GM03348 (cell line): ENCODE measurements around the gene CDH4.

Experiments
- DNase-seq: peaks from one replicate; pipeline ENCODE4 v3.0.0; 2012; ENCODE audit warnings: low spot score

Gene CDH4

GRCh38 chr20:61671559-61671958 is 419.5 kb downstream of the CDH4 start:
- DNase-seq, result no peak

DNA sequence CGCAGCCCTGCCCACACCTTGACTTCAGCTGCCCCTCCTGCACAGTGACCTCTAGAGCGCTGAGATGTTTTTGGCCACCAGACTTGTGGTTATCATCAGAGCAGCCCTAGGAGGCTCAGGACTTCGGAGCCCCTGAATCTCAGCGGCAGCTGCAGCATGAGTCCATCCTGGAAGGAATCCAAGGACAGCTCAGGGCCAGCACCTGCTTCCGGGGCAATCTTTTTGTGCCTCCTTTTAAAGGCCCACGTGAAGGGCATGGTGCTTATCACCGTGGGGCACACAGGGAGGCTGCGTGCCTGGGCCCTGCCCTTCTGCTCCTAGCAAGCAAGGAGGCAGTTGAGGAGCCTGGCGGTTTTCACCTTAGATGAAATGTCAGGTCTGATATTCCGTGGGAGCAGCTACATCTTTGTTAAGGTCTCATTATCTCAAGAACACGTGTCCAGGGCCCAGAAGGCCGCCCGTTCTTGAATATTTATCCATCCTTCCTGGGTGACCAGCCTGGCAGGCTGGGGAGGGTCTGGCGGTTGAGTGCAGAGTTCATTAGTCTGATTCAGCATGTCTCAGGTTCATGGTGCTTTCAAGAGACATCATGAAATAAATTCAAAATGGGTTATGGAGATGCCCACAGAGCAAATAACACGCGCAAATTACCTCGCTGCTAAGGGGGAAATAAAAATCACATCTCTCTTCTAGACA is 421.2 kb downstream of the CDH4 start:
- no peak for DNase-seq

DNA sequence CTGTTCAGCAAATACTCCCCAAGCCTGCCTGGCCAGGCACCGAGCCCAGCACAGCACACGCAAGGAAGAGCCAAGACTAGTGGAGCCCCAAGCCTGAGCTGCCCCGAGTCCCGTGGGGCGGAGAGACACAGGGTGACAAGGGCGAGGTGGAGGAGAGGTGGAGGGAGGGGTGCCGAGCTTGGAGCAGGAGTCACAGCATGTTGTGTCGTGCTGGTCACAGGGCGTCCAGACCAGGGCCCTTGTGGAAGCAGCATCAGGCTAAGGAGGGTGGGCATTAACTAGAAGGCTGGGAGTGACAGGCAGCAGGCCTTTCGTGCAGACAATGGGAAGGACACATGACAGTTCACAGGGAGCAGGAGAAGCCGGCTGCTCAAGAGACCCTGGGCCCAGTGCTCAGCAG is 422.1 kb downstream of the CDH4 start:
- no peak for DNase-seq

GRCh38 chr20:61674688-61675087 is 422.6 kb downstream of the CDH4 start:
- DNase-seq, result no peak

GRCh38 chr20:61677928-61678327 is 425.9 kb downstream of the CDH4 start:
- DNase-seq, result no peak

- DNase-seq, result no peak
Observed at GRCh38 chr20:61678437-61678836, 426.4 kb downstream of the CDH4 start.

GRCh38 chr20:61679473-61679872 is 427.4 kb downstream of the CDH4 start:
- DNase-seq, result no peak

GRCh38 chr20:61680096-61680495 is 428.0 kb downstream of the CDH4 start:
- no peak for DNase-seq

- DNase-seq, result no peak
Observed at GRCh38 chr20:61682114-61682995, 430.3 kb downstream of the CDH4 start.

DNA sequence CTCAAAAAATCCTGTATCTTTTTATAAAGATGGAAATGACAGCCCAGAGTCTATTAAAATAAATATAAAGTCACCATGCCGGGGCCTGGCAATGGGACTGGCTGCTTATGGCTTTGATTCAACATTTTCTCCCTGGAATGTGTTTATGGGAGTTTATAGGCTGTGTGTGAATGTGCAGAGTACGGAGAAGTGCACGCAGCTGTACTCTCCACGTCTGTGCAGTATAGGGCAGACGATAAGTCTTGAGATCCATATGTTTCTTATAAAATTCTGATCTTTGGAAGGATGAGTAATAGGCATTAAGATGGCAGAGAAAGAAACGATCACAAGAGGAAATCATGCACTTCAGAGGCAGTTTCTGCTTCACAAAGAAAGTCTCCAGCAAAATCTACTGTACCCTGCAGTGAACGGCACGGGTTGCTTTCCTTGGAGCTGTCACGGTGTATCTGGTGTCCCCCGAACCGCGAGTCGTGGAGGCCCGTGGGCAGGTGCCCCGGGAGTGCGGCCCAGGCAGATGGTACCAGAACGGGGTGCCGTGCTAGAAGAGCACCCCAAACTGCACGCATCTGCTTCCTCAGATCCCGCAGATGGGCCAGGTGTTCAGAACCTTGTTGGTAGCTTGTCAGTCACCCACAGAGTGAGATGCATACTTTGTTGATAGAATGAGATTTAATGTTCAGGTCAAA is 431.1 kb downstream of the CDH4 start:
- DNase-seq, result peak; percentile 56

GRCh38 chr20:61683721-61684120 is 431.7 kb downstream of the CDH4 start:
- DNase-seq, result peak; percentile 32

GRCh38 chr20:61684136-61684535 is 432.1 kb downstream of the CDH4 start:
- no peak for DNase-seq

DNA sequence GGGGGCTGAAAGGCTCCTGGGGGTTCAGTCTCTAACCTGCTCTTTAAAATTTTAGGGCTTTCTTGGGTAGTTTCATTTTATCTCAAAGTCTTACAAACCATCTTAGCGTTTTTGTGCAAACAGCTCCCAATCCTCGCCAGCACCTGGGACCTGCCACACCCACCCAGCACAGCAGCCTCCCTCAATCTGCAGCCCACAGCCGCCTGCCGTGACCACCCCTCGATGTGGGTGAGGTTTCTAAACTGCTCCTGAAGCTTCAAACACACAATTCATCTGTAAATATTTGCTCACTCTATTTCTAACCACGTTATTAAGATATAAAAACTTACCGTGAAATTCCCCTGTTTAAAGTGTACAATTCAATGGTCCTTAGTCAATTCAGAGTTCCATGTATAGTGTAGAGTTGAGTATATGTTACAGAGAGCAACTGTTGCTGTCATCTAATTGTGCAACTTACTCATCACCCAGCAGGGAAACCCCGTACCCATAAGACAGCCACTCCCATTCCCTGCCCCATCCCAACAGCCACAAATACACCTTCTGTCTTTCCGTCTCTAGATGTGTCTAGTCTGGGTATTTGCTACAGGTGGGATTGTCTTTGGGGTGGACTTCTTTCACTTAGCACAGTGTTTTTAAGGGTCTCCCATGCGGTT is 432.6 kb downstream of the CDH4 start:
- DNase-seq, result no peak

- no peak for DNase-seq
Observed at GRCh38 chr20:61685462-61685861, 433.4 kb downstream of the CDH4 start.

DNA sequence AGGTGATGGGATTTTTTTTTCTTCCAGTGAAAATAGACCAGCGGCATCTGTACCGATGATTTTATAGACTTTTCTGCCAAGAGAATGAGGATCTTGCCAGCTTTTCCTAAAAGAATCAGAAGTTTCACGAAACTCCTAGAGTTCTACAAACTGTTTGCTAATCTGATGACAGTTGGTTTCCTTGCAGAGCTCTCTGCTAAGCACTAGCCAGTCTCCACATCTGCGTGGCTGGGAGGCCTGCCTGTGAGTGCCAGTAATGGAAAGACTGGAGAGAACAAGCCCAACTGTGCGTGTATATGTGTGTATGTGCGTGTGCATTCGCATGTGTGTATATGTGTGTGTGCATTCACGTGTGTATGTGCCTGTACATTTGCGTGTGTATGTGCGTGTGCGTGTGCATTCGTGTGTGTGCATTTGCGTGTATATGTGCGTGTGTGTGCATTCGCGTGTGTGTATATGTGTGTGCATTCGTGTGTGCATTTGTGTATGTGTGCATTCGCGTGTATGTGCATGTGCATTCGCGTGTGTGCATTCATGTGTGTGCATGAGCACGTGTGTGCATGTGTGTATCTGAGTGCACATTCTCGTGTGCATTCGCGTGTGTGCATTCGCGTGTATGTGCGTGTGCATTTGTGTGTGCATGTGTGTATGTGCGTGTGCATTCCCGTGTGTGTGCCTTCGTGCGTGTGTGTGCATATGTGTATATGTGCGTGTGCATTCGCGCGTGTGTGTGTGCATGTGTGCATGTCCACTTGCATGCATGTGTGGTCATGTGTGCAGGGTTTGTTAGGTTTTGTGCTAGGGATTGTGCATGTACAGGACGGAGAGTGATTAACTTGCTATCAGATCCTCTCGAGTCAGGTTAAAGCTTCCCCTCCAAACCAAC is 434.2 kb downstream of the CDH4 start:
- no peak for DNase-seq

DNA sequence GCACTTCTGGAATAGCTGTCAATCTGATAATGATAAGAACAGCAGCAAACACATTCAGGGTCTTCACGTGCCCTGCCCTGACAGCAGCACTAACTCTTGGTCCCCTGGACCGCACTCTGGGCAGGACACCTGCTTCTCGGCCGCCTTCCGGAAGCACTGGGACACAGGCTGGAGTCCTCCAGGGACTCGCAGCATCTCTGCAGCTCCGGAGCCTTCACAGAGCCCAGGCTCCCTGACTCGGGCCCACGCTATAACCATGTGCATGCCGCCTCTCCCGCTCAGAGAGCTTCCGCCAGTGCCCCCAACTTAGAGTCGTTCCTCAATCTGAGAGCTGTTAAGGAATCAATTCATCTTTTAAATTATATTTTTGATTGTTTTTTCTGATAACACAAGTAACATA is 436.4 kb downstream of the CDH4 start:
- no peak for DNase-seq

DNA sequence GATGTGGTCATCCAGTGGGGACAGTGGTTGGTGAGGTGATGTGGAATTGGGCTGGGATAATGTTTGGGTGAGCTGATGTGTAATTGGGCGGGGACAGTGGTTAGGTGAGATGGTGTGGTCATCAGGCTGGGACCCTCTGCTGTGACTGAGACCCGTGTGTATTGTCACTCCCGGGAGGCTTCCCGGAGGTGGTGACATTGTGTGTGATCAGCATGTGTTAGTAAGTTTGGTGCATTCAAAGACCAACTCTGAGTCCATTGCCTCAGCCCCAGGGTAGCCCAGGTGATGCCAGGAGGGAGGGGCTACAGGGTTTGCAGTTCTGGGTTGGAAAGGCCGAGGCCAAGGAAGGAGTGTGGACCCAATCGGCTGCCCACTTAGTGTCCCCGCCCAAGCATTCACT is 438.1 kb downstream of the CDH4 start:
- DNase-seq, result no peak

GRCh38 chr20:61690993-61691838 is 439.2 kb downstream of the CDH4 start:
- DNase-seq, result no peak

DNA sequence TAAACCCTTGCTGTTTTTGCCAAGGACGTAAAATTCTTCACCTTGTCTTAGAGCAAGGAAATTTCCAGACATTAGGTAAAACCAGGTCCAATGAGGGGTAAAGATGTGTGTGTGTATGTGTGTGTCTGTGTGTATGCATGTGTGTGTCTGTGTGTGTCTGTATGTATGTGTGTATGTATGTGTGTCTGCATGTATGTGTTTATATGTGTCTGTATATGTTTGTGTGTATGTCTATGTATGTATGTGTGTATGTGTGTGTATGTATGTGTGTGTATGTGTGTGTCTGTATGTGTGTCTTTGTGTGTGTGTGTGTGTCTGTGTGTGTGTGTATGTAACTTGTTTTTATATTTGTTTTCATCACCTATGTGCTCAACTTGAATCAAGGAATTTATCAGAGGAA is 439.9 kb downstream of the CDH4 start:
- no peak for DNase-seq

DNA sequence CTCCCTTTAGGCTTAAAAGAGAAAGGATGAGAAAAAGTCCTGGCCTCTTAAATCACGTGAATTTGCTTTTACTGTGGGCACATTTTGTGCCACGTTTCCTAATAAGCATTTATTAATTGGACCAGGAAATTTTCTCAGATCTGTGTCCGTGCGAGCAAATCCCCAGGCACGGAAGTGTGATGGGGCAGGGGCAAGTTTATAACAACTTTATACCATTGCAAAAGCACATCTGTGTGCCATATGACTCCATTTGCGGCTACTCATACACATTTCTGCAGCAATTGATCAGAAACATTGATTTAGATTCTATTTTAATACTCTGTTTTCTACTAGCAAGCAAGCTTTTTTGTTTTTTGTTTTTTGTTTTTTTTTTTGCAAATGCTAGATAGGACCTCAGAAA is 440.4 kb downstream of the CDH4 start:
- peak; percentile 61 for DNase-seq
